PC-3 (cell line): ENCODE data around the gene FYTTD1. TPM values are rescaled to one million over a fixed set of nuclear protein-coding genes. Genes with fewer than 3 reads are reported as not detected.

ENCODE experiments used
- ATAC-seq: fragments of 200-7000 bp; cut with Tn5 transposase; 2 replicates; pipeline ENCODE4 v1.9.1; 2020; ENCODE audit warnings: mild to moderate bottlenecking, moderate library complexity
- BruUV-seq: library from RNA; stranded (reverse); fragments of 400-500 nt; replicated peaks from 2 replicates; lab custom pipeline; 2021; lab: Mats Ljungman, UMichigan
- CTCF ChIA-PET: fragments of 300-600 bp; sonication (Branson Sonifier 250); formaldehyde crosslinking; loops from one replicate; lab custom pipeline; 2022; ENCODE audit warnings: antibody characterized with exemption; lab: Charles Lee
- POLR2A ChIA-PET: fragments of 300-600 bp; sonication (Branson Sonifier 250); formaldehyde crosslinking; loops from one replicate; lab custom pipeline; 2022; ENCODE audit warnings: antibody characterized with exemption; ENCODE audit not compliant: unreplicated experiment; lab: Charles Lee
- DNase-seq: peaks from one replicate; pipeline ENCODE4 v3.0.0-alpha.2; 2015
- H2AFZ ChIP-seq: fragments of 300-600 bp; sonication (generic); 2 replicates; pipeline ENCODE4 v1.6.0; 2016; ENCODE audit warnings: antibody characterized with exemption, low read length
- H3F3A ChIP-seq: fragments of 300-600 bp; sonication (generic); one replicate; pipeline ENCODE4 v1.6.0; 2017; ENCODE audit warnings: antibody characterized with exemption, low read length, control low read depth, mild to moderate bottlenecking; ENCODE audit not compliant: unreplicated experiment
- H3K27ac ChIP-seq: fragments of 300-600 bp; sonication (generic); 2 replicates; pipeline ENCODE4 v1.5.1; 2016; ENCODE audit warnings: mild to moderate bottlenecking, low read length
- H3K27me3 ChIP-seq: fragments of 300-600 bp; sonication (generic); 2 replicates; pipeline ENCODE4 v1.6.1; 2016; ENCODE audit warnings: low read length, mixed read lengths
- H3K36me3 ChIP-seq: fragments of 300-600 bp; sonication (generic); 2 replicates; pipeline ENCODE4 v1.6.1; 2016; ENCODE audit warnings: low read depth, mixed run types, low read length, mixed read lengths
- H3K4me1 ChIP-seq: fragments of 300-600 bp; sonication (generic); 2 replicates; pipeline ENCODE4 v1.5.1; 2016; ENCODE audit warnings: low read length; ENCODE audit not compliant: insufficient read depth
- H3K4me2 ChIP-seq: fragments of 300-600 bp; sonication (generic); 2 replicates; pipeline ENCODE4 v1.6.0; 2016; ENCODE audit warnings: low read length
- H3K4me3 ChIP-seq: fragments of 300-600 bp; sonication (generic); 2 replicates; pipeline ENCODE4 v1.5.1; 2016; ENCODE audit warnings: mild to moderate bottlenecking, low read length, mixed read lengths
- H3K79me2 ChIP-seq: fragments of 300-600 bp; sonication (generic); 2 replicates; pipeline ENCODE4 v1.6.1; 2017; ENCODE audit warnings: low read length, mixed read lengths
- H3K9ac ChIP-seq: fragments of 300-600 bp; sonication (generic); 2 replicates; pipeline ENCODE4 v1.6.0; 2016; ENCODE audit warnings: mild to moderate bottlenecking, low read length
- H3K9me2 ChIP-seq: fragments of 300-600 bp; sonication (generic); replicated peaks from 2 replicates; pipeline ENCODE4 v1.6.1; 2016; ENCODE audit warnings: mixed run types, low read length, mixed read lengths
- H3K9me3 ChIP-seq: fragments of 300-600 bp; sonication (generic); 2 replicates; pipeline ENCODE4 v1.6.1; 2016; ENCODE audit warnings: low read length, mixed read lengths
- H4K20me1 ChIP-seq: fragments of 300-600 bp; sonication (generic); 2 replicates; pipeline ENCODE4 v1.6.1; 2016; ENCODE audit warnings: low read length, mixed read lengths
- EZH2 ChIP-seq: fragments of 300-600 bp; sonication (generic); IDR thresholded peaks from one replicate; pipeline ENCODE4 v1.6.1; 2017; ENCODE audit warnings: antibody characterized with exemption, mild to moderate bottlenecking, low read length; ENCODE audit not compliant: unreplicated experiment
- EZH2phosphoT487 ChIP-seq: fragments of 300-600 bp; sonication (generic); IDR thresholded peaks from 2 replicates; pipeline ENCODE4 v1.6.1; 2018; ENCODE audit warnings: mild to moderate bottlenecking, antibody characterized with exemption, low read length, borderline replicate concordance
- intact Hi-C: fragments of 100-400 bp; cut with micrococcal nuclease; formaldehyde crosslinking; loops from 2 replicates; pipeline ENCODE4 v1.9.0; 2023
- total RNA-seq: library from RNA; depleted of rRNA; stranded (reverse); fragments of >200 nt; gene quantifications from 2 replicates; pipeline ENCODE4 v1.2.3, GENCODE V29; 2014
- TF ChIP-seq, protein P1 (sequence below): fragments of 300-600 bp; sonication (generic); conservative IDR thresholded peaks from 2 replicates; pipeline ENCODE4 v1.5.1; 2017; ENCODE audit warnings: antibody characterized with exemption, low read depth, mild to moderate bottlenecking, low read length

Gene FYTTD1
- total RNA-seq, 1 experiment from 2014 or later, result 85.4 TPM

DNA sequence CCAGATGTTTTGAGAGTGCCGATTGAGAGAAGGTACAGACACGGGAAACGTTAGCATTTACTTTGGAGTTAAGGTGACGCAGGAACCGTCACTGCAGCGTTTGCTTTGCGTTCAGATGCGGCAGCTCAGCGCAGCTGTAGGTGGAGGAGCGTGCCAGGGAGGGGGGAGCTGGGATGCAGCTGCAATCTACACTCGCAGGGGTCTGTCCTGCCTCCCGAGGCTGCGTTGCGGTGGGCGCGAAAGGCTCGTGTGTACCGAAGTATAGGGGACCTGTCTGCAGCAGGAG, 425 bp upstream of the FYTTD1 start:
- Histone ChIP-seq H3K36me3 (peaks cover 2% of the 10 kb centered on the region; the same call in 1 of the 2 replicates), H3F3A (no peaks in the 10 kb centered on the region), H3K9me3 (no peaks in the 10 kb centered on the region), H2AFZ (peak overlapping the region; percentile 95), H3K9me2 (no peaks in the 10 kb centered on the region), H3K27me3 (no peaks in the 10 kb centered on the region), H3K4me1 (peaks cover 21% of the 10 kb centered on the region), H3K9ac (peak overlapping the region; percentile 89), H3K4me3 (peak overlapping the region; percentile 74), H4K20me1 (peaks cover 19% of the 10 kb centered on the region; the same call in 1 of the 2 replicates), H3K79me2 (peaks cover 43% of the 10 kb centered on the region), H3K4me2 (peak overlapping the region; percentile 80), H3K27ac (peak overlapping the region; percentile 72)
- DNase-seq (peak; percentile 60), ATAC-seq (peak; percentile 42)
- no TSS peak for BruUV-seq
- CTCF ChIA-PET, result no interaction called here
- TF ChIP-seq EZH2phosphoT487, result no peak
- no peak for TF ChIP-seq EZH2
- TF ChIP-seq, protein P1, sequence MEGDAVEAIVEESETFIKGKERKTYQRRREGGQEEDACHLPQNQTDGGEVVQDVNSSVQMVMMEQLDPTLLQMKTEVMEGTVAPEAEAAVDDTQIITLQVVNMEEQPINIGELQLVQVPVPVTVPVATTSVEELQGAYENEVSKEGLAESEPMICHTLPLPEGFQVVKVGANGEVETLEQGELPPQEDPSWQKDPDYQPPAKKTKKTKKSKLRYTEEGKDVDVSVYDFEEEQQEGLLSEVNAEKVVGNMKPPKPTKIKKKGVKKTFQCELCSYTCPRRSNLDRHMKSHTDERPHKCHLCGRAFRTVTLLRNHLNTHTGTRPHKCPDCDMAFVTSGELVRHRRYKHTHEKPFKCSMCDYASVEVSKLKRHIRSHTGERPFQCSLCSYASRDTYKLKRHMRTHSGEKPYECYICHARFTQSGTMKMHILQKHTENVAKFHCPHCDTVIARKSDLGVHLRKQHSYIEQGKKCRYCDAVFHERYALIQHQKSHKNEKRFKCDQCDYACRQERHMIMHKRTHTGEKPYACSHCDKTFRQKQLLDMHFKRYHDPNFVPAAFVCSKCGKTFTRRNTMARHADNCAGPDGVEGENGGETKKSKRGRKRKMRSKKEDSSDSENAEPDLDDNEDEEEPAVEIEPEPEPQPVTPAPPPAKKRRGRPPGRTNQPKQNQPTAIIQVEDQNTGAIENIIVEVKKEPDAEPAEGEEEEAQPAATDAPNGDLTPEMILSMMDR, result no peak
- POLR2A ChIA-PET, result no interaction called here
- intact Hi-C loops, result loop anchor here (1.0 to 5.0 kb wide), 2 partner anchors 12 to 37 kb away; no protein-coding TSS in a partner anchor

DNA sequence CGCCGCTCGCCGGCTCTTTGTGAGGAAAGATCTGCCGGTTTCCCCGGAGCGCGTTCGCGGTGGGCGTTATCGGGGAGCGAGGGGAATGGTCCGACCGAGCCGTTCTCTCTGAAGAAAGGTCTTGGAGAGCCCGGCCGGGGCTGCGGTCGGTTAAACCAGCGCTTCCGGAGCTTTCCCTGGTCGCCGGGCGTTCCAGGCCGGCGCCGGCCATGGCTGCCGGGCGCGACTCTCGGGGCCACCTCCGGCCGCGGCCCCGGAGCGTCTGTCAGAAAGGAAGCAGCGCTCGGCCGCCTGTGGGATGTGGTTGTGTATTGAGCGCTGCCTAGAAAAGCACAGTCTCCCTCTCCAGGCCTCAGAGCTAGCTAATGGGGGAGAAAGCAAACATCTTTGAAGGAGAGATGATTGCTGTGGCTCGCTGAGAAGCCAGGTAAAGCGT, 731 bp downstream of the FYTTD1 start:
- peaks cover 19% of the 10 kb centered on the region; the same call in 1 of the 2 replicates for H4K20me1 ChIP-seq
- ChIA-PET CTCF (interaction anchor here (0.5 to 1.4 kb wide), 2 partner anchors 37 to 151 kb away, joined by 3 read pairs; no protein-coding TSS in a partner anchor), POLR2A (no interaction called here)
- H3K9ac ChIP-seq, result peak overlapping the region; percentile 89
- peak overlapping the region; percentile 72 for H3K27ac ChIP-seq
- no peaks in the 10 kb centered on the region for H3K9me3 ChIP-seq
- DNase-seq, result peak; percentile 61
- H3K4me3 ChIP-seq, result peak overlapping the region; percentile 74
- TF ChIP-seq, protein P1, result no peak
- no peak for TF ChIP-seq EZH2
- no peak for TF ChIP-seq EZH2phosphoT487
- peak overlapping the region; percentile 80 for H3K4me2 ChIP-seq
- H3K36me3 ChIP-seq, result peaks cover 2% of the 10 kb centered on the region; the same call in 1 of the 2 replicates
- no peaks in the 10 kb centered on the region for H3F3A ChIP-seq
- H3K27me3 ChIP-seq, result no peaks in the 10 kb centered on the region
- intact Hi-C loops, result loop anchor here (5.0 kb wide), 1 partner anchor 42 kb away; the partner anchor contains the start of gene LRCH3
- H3K9me2 ChIP-seq, result no peaks in the 10 kb centered on the region
- no TSS peak for BruUV-seq
- H3K79me2 ChIP-seq, result peaks cover 54% of the 10 kb centered on the region
- peaks cover 26% of the 10 kb centered on the region for H3K4me1 ChIP-seq
- H2AFZ ChIP-seq, result peak overlapping the region; percentile 95
- peak; percentile 55 for ATAC-seq
